ENCODE results near the gene GOSR1. TPM values are rescaled to one million over a fixed set of nuclear protein-coding genes. Genes with fewer than 3 reads are reported as not detected.
"Not testable (repeated sequence)": the region's sequence is repeated elsewhere in the genome, so short reads cannot be mapped to it uniquely, and the experiment has no call there.

Gene GOSR1
- total and polyA plus RNA-seq, 12 donors: 15.4 to 96.0 (median 47.1) TPM

- H3K4me1 ChIP-seq (replicated peaks in 1 of 2): peaks cover 0 to 11% of the 10 kb centered on the region in 2 donors
- H3K27me3 ChIP-seq: no peaks in the 10 kb centered on the region
- DNase-seq: no peak
- intact Hi-C loops (cut with DNase I): no loop called here
- no peak overlapping the region for H3K27ac ChIP-seq
- 91 to 93% (median 91%) methylated on average over 3 of the region's 3 CpGs for WGBS, 4 donors
- no peak overlapping the region for H3K4me3 ChIP-seq
- TF ChIP-seq POLR2A (IDR thresholded peaks at IDR 0.05): no peak
- TF ChIP-seq, protein P1, sequence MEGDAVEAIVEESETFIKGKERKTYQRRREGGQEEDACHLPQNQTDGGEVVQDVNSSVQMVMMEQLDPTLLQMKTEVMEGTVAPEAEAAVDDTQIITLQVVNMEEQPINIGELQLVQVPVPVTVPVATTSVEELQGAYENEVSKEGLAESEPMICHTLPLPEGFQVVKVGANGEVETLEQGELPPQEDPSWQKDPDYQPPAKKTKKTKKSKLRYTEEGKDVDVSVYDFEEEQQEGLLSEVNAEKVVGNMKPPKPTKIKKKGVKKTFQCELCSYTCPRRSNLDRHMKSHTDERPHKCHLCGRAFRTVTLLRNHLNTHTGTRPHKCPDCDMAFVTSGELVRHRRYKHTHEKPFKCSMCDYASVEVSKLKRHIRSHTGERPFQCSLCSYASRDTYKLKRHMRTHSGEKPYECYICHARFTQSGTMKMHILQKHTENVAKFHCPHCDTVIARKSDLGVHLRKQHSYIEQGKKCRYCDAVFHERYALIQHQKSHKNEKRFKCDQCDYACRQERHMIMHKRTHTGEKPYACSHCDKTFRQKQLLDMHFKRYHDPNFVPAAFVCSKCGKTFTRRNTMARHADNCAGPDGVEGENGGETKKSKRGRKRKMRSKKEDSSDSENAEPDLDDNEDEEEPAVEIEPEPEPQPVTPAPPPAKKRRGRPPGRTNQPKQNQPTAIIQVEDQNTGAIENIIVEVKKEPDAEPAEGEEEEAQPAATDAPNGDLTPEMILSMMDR (IDR thresholded peaks at IDR 0.05): no peak
- peaks cover 0 to 10% of the 10 kb centered on the region in 2 donors for H3K36me3 ChIP-seq (replicated peaks in 1 of 2)
- no peaks in the 10 kb centered on the region for H3K9me3 ChIP-seq (replicated peaks in 1 of 3)
Measured at GRCh38 chr17:30524847-30525246, 47.6 kb downstream of the GOSR1 start.

DNA sequence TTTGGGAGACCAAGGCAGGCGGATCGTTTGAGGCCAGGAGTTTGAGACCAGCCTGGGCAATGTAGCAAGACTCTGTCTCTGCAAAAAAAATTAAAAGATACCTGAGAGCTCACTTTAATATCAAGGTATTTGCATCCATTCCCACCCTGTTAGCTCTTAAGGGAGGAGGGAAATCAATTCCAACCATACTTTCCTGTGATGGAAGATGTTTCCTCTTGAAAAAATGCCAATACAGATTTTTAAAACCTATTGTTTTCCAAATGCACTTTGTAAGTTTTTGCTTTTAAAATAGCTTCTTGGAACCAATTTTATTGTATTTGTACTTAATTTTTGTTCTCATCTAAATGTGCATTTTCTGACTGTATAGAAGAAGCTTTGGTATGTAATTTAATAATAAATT, 49.2 kb downstream of the GOSR1 start:
- H3K4me1 ChIP-seq (replicated peaks in 1 of 2): no peaks in the 10 kb centered on the region
- TF ChIP-seq POLR2A (IDR thresholded peaks at IDR 0.05): no peak
- TF ChIP-seq, protein P1 (IDR thresholded peaks at IDR 0.05): no peak
- intact Hi-C loops (cut with DNase I): no loop called here
- no peak overlapping the region for H3K27ac ChIP-seq
- no peak overlapping the region for H3K4me3 ChIP-seq
- H3K9me3 ChIP-seq (replicated peaks in 1 of 3): no peaks in the 10 kb centered on the region
- DNase-seq: no peak
- no peaks in the 10 kb centered on the region for H3K27me3 ChIP-seq
- 90 to 96% (median 94%) methylated on average over 2 of the region's 2 CpGs for WGBS, 4 donors
- peaks cover 0 to 10% of the 10 kb centered on the region in 2 donors for H3K36me3 ChIP-seq (replicated peaks in 1 of 2)

GRCh38 chr17:30528701-30529100, 51.5 kb downstream of the GOSR1 start:
- H3K4me1 ChIP-seq (replicated peaks in 1 of 2); H3K9me3 ChIP-seq (replicated peaks in 1 of 3); intact Hi-C loops (cut with DNase I); DNase-seq; H3K27me3 ChIP-seq; H3K4me3 ChIP-seq; H3K27ac ChIP-seq; H3K36me3 ChIP-seq (replicated peaks in 1 of 2): not testable (repeated sequence)
- 85 to 92% (median 92%) methylated on average over 5 of the region's 5 CpGs for WGBS, 4 donors

DNA sequence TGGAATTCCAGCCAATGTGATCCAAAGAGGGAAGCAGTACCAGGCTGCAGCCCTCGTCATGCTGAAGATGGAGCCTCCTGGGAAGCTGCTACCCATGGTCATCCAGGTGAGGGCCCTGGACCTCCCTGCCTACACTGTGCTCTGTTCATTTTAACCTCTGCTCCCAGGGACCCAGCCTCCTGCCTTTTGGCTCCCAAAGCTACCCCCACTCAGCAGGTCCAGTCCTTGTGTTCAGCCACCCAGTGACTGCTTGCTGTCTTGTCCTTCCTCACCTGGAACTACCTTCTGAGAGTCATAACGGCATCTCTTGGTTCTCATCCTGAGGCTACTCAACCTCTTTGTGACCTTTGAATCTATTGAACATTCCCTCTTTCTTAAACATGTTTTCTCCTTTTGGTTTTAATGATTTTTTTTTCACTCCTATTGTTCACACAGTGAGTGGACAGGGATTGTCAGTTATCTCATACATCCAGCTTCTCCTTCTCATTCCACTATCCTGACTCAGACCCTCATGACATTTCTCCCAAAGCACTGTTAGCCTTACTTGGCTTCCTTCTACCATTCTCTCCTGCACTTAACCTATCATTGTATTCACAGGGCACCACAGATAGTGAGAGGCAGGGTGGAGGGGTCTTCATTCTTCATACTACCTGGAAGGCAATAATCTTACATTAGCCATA, 53.3 kb downstream of the GOSR1 start:
- Histone ChIP-seq H3K36me3 (replicated peaks in 1 of 2) (no peaks in the 10 kb centered on the region), H3K27ac (no peak overlapping the region), H3K27me3 (no peaks in the 10 kb centered on the region), H3K4me1 (replicated peaks in 1 of 2) (no peaks in the 10 kb centered on the region), H3K4me3 (no peak overlapping the region), H3K9me3 (replicated peaks in 1 of 3) (no peaks in the 10 kb centered on the region)
- WGBS, 4 donors: 93 to 97% (median 93%) methylated on average over 2 of the region's 2 CpGs
- TF ChIP-seq, protein P1 (IDR thresholded peaks at IDR 0.05): no peak
- TF ChIP-seq POLR2A (IDR thresholded peaks at IDR 0.05): no peak
- no peak for DNase-seq
- intact Hi-C loops (cut with DNase I): no loop called here

- DNase-seq: no peak
Measured at GRCh38 chr17:30532871-30533270, 55.7 kb downstream of the GOSR1 start.

More at GRCh38 chr17:30532871-30533270, 55.7 kb downstream of the GOSR1 start:
- Histone ChIP-seq H3K36me3 (replicated peaks in 1 of 2) (no peaks in the 10 kb centered on the region), H3K27ac (no peak overlapping the region), H3K27me3 (no peaks in the 10 kb centered on the region), H3K9me3 (replicated peaks in 1 of 3) (no peaks in the 10 kb centered on the region), H3K4me1 (replicated peaks in 1 of 2) (no peaks in the 10 kb centered on the region), H3K4me3 (no peak overlapping the region)
- intact Hi-C loops (cut with DNase I): no loop called here
- 82 to 90% (median 89%) methylated on average over 2 of the region's 2 CpGs for WGBS, 4 donors
- TF ChIP-seq POLR2A (IDR thresholded peaks at IDR 0.05): no peak
- TF ChIP-seq, protein P1 (IDR thresholded peaks at IDR 0.05): no peak
